GM23338 (cell line): ENCODE results near the gene B3GALT2. TPM values are rescaled to one million over a fixed set of nuclear protein-coding genes. Genes with fewer than 3 reads are reported as not detected.

Experiments
- ATAC-seq: fragments of 200-7000 bp; cut with Tn5 transposase; 3 replicates; pipeline ENCODE4 v1.9.1; 2020
- DNase-seq: peaks from one replicate; pipeline ENCODE4 v3.0.0-alpha.2; 2015; ENCODE audit warnings: low spot score
- H2AFZ ChIP-seq: fragments of 200-600 bp; sonication (generic); 2 replicates; pipeline ENCODE4 v1.8.0; 2016; ENCODE audit warnings: antibody characterized with exemption, mild to moderate bottlenecking, moderate library complexity
- H3F3A ChIP-seq: fragments of 200-600 bp; sonication (generic); replicated peaks from 2 replicates; pipeline ENCODE4 v1.8.0; 2017; ENCODE audit warnings: antibody characterized with exemption, mixed run types, low read depth
- H3K27ac ChIP-seq: fragments of 200-600 bp; sonication (generic); 2 replicates; pipeline ENCODE4 v1.6.1; 2016; ENCODE audit warnings: low read depth
- H3K27me3 ChIP-seq: fragments of 200-600 bp; sonication (generic); 2 replicates; pipeline ENCODE4 v1.8.0; 2016; ENCODE audit warnings: mild to moderate bottlenecking, mixed run types, moderate library complexity; ENCODE audit not compliant: insufficient read depth
- H3K36me3 ChIP-seq: fragments of 200-600 bp; sonication (generic); 2 replicates; pipeline ENCODE4 v1.8.0; 2016; ENCODE audit warnings: mild to moderate bottlenecking; ENCODE audit not compliant: insufficient read depth
- H3K4me1 ChIP-seq: fragments of 200-600 bp; sonication (generic); 2 replicates; pipeline ENCODE4 v1.8.0; 2016; ENCODE audit warnings: mild to moderate bottlenecking, moderate library complexity; ENCODE audit not compliant: insufficient read depth
- H3K4me2 ChIP-seq: fragments of 200-600 bp; sonication (generic); 2 replicates; pipeline ENCODE4 v1.7.1; 2017; ENCODE audit warnings: mixed run types
- H3K4me3 ChIP-seq: fragments of 200-600 bp; sonication (generic); 2 replicates; pipeline ENCODE4 v1.6.1; 2016; ENCODE audit warnings: mixed run types
- H3K79me2 ChIP-seq: fragments of 200-600 bp; sonication (generic); replicated peaks from 2 replicates; pipeline ENCODE4 v1.8.0; 2017; ENCODE audit warnings: mild to moderate bottlenecking; ENCODE audit not compliant: insufficient read depth
- H3K9me2 ChIP-seq: fragments of 200-600 bp; sonication (generic); 2 replicates; pipeline ENCODE4 v1.8.0; 2017; ENCODE audit not compliant: insufficient read depth
- H4K20me1 ChIP-seq: fragments of 200-600 bp; sonication (generic); replicated peaks from 2 replicates; pipeline ENCODE4 v1.8.0; 2017; ENCODE audit warnings: mild to moderate bottlenecking; ENCODE audit not compliant: insufficient read depth
- H3K27ac Mint-ChIP-seq: 2 replicates; pipeline ENCODE4 v1.8.0; 2020; ENCODE audit warnings: inconsistent platforms, mild to moderate bottlenecking, moderate library complexity, mixed read lengths
- H3K27me3 Mint-ChIP-seq: 3 replicates; pipeline ENCODE4 v1.8.0; 2022; ENCODE audit warnings: low read depth, mild to moderate bottlenecking, moderate library complexity, mixed read lengths, inconsistent platforms; ENCODE audit not compliant: insufficient read depth, poor library complexity
- H3K36me3 Mint-ChIP-seq: 3 replicates; pipeline ENCODE4 v1.8.0; 2021; ENCODE audit warnings: low read depth, mild to moderate bottlenecking, inconsistent platforms, moderate library complexity, mixed read lengths
- H3K4me1 Mint-ChIP-seq: 3 replicates; pipeline ENCODE4 v1.8.0; 2020; ENCODE audit warnings: mild to moderate bottlenecking, inconsistent platforms, mixed read lengths
- H3K4me3 Mint-ChIP-seq: 3 replicates; pipeline ENCODE4 v1.8.0; 2021; ENCODE audit warnings: moderate library complexity, mild to moderate bottlenecking, inconsistent platforms, mixed read lengths
- H3K9me3 Mint-ChIP-seq: 3 replicates; pipeline ENCODE4 v1.8.0; 2020; ENCODE audit warnings: moderate library complexity, mild to moderate bottlenecking, inconsistent platforms, mixed read lengths
- CREB1 ChIP-seq: fragments of 250-450 bp; sonication (Bioruptor Pico); IDR thresholded peaks from 2 replicates; pipeline ENCODE4 v1.5.0; 2020; ENCODE audit warnings: low read depth, mild to moderate bottlenecking, moderate library complexity
- CTCF ChIP-seq, 2 experiments: fragments of 200-600 bp in 1 of 2; sonication (generic) in 1 of 2; conservative IDR thresholded peaks; 2 replicates each; pipeline versions ENCODE4 v1.5.1 to v1.6.1; 2016 to 2017; ENCODE audit warnings: antibody characterized with exemption in 2 of 2, low read depth in 2 of 2, mild to moderate bottlenecking in 2 of 2, moderate library complexity in 1 of 2
- ETS1 ChIP-seq: IDR thresholded peaks from 2 replicates; pipeline ENCODE4 v1.6.1; 2016; ENCODE audit warnings: antibody characterized with exemption
- EZH2 ChIP-seq: fragments of 200-600 bp; sonication (generic); IDR thresholded peaks from one replicate; pipeline ENCODE4 v1.8.0; 2017; ENCODE audit warnings: antibody characterized with exemption, mild to moderate bottlenecking, low read depth; ENCODE audit not compliant: unreplicated experiment
- EZH2phosphoT487 ChIP-seq: fragments of 200-600 bp; sonication (generic); IDR thresholded peaks from one replicate; pipeline ENCODE4 v1.8.1; 2018; ENCODE audit warnings: antibody characterized with exemption; ENCODE audit not compliant: unreplicated experiment
- JUNB ChIP-seq: IDR thresholded peaks from one replicate; pipeline ENCODE4 v1.6.1; 2016; ENCODE audit warnings: antibody characterized with exemption; ENCODE audit not compliant: unreplicated experiment
- NANOG ChIP-seq: IDR thresholded peaks from 2 replicates; pipeline ENCODE4 v1.6.1; 2016; ENCODE audit warnings: antibody characterized with exemption, borderline replicate concordance
- POLR2AphosphoS5 ChIP-seq: IDR thresholded peaks from 2 replicates; pipeline ENCODE4 v1.6.1; 2016; ENCODE audit warnings: antibody characterized with exemption, low read depth
- REST ChIP-seq: IDR thresholded peaks from one replicate; pipeline ENCODE4 v1.6.1; 2018; ENCODE audit warnings: antibody characterized with exemption; ENCODE audit not compliant: unreplicated experiment
- STAT1 ChIP-seq: IDR thresholded peaks from one replicate; pipeline ENCODE4 v1.6.1; 2016; ENCODE audit warnings: antibody characterized with exemption; ENCODE audit not compliant: unreplicated experiment
- ZNF114 ChIP-seq: fragments of 250-450 bp; sonication (Bioruptor Pico); IDR thresholded peaks from 2 replicates; pipeline ENCODE4 v1.5.0; 2020; ENCODE audit warnings: mild to moderate bottlenecking, moderate library complexity
- ZNF331 ChIP-seq: fragments of 250-450 bp; sonication (Bioruptor Pico); IDR thresholded peaks from 2 replicates; pipeline ENCODE4 v1.5.0; 2020; ENCODE audit warnings: low read depth, mild to moderate bottlenecking, moderate library complexity
- ZNF462 ChIP-seq: fragments of 250-450 bp; sonication (Bioruptor Pico); IDR thresholded peaks from 2 replicates; pipeline ENCODE4 v1.5.0; 2020; ENCODE audit warnings: mild to moderate bottlenecking, moderate library complexity
- polyA plus RNA-seq: library from polyadenylated mRNA; unstranded; fragments of >200 nt; fragmentation: Nextera tagmentation; extraction: Ambion mirVana; gene quantifications from 2 replicates; pipeline ENCODE4 v1.2.1, GENCODE V29; 2016
- total RNA-seq: library from RNA; depleted of rRNA; stranded (reverse); fragments of >200 nt; shearing (Covaris generic); gene quantifications from 2 replicates; pipeline ENCODE4 v1.2.3, GENCODE V29; 2014

The B3GALT2 gene
- total and polyA plus RNA-seq, 2 experiments from 2014 or later, result 1.2 TPM; not detected in 1

- Histone ChIP-seq H3K27me3 (no peaks in the 10 kb centered on the region), H3K4me1 (peaks cover 4% of the 10 kb centered on the region), H3K4me3 (no peak overlapping the region), H2AFZ (no peak overlapping the region), H3K4me2 (no peak overlapping the region), H3K79me2 (peaks cover 19% of the 10 kb centered on the region; the same call in 1 of the 2 replicates), H3K9me2 (no peaks in the 10 kb centered on the region), H3F3A (no peaks in the 10 kb centered on the region), H3K27ac (no peak overlapping the region), H4K20me1 (peaks cover 3% of the 10 kb centered on the region), H3K36me3 (peaks cover 8% of the 10 kb centered on the region; the same call in 1 of the 2 replicates)
- ATAC-seq (no peak), DNase-seq (no peak)
- TF ChIP-seq CREB1 (no peak), REST (no peak), STAT1 (no peak), POLR2AphosphoS5 (no peak), JUNB (no peak), NANOG (no peak), CTCF (conservative IDR thresholded peaks at IDR 0.05; ENCODE audit: low read depth in 2 of 2) (no peak), EZH2phosphoT487 (no peak), EZH2 (no peak), ZNF462 (CRISPR knock-in tag) (no peak), ZNF331 (CRISPR knock-in tag) (no peak), ZNF114 (no peak), ETS1 (no peak)
- Mint-ChIP-seq H3K27ac (no peak overlapping the region), H3K4me1 (peaks cover 20% of the 10 kb centered on the region; the same call in 2 of the 3 replicates), H3K4me3 (no peak overlapping the region), H3K36me3 (peaks cover 43% of the 10 kb centered on the region), H3K9me3 (no peaks in the 10 kb centered on the region), H3K27me3 (no peaks in the 10 kb centered on the region)
Measured at GRCh38 chr1:193144361-193144938, 42.0 kb downstream of the B3GALT2 start.
